Measurements from ENCODE around the gene C11orf42.

C11orf42 gene

DNA sequence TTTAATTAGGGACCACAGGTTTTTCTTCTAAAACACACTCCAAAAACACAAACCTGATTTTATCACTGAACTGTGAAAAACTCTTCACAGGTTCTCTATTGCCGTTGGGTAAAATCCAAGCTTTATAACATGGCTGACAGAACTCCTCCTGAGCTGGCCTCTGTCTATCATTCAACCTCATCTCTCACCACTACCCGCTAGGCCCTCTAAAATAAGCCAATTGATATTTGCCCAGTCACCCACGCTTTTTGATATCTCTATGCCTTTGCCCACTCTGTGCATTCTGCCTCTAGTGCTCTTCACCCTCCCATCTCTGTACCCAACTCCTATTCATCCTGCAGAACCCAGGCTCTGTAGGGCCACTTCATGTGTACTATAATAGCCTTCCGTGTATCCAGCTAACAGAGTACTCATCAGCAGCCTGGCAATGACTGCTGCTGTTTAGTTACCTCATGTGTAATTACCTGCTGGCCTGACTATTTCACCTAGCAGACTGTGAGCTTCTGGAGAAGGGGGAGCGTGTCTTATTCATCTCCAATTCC is 32.5 kb downstream of the C11orf42 start:
- no peak overlapping the region for H3K4me3 ChIP-seq (ENCODE audit: low read depth, low read length)
- no peak for DNase-seq (ENCODE audit: low read depth)
- in situ Hi-C loops (cut with HindIII; ENCODE audit: low sequenced_read_pairs): no loop called here
- no peak for TF ChIP-seq CTCF (IDR thresholded peaks at IDR 0.05; ENCODE audit: low read depth, low read length, missing control alignments)

DNA sequence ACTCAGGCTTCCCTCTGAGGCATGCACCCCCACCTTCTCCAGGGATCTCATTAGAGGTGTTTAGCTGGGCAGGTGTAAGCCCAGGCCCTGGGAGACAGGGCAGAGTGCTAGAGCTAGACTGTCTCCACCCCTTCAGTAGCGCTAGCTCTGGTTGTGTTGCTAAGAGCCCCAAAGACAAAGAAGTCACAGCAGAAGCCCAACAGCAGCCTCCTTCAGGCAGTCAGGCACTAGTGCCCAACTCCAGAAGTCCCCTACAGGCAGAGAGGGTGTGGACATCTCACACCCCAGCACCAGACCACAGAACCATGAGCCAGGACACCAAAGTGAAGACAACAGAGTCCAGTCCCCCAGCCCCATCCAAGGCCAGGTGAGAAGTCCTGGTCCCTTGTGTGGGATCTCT is 33.5 kb downstream of the C11orf42 start, which contains the start of gene CNGA4:
TSS of gene CNGA4 (plus strand) at position 188 of the 400 bp plus-strand sequence. CDS start at position 306, 118 bp downstream.
- DNase-seq (ENCODE audit: low read depth): no peak
- in situ Hi-C loops (cut with HindIII; ENCODE audit: low sequenced_read_pairs): no loop called here
- no peak within 1 kb of the TSS for H3K4me3 ChIP-seq (ENCODE audit: low read depth, low read length)
- TF ChIP-seq CTCF (IDR thresholded peaks at IDR 0.05; ENCODE audit: low read depth, low read length, missing control alignments): no peak

GRCh38 chr11:6240139-6240538 is 34.8 kb downstream of the C11orf42 start:
- TF ChIP-seq CTCF (IDR thresholded peaks at IDR 0.05; ENCODE audit: low read depth, low read length, missing control alignments): no peak
- in situ Hi-C loops (cut with HindIII; ENCODE audit: low sequenced_read_pairs): no loop called here
- DNase-seq (ENCODE audit: low read depth): no peak
- H3K4me3 ChIP-seq (ENCODE audit: low read depth, low read length): no peak overlapping the region

DNA sequence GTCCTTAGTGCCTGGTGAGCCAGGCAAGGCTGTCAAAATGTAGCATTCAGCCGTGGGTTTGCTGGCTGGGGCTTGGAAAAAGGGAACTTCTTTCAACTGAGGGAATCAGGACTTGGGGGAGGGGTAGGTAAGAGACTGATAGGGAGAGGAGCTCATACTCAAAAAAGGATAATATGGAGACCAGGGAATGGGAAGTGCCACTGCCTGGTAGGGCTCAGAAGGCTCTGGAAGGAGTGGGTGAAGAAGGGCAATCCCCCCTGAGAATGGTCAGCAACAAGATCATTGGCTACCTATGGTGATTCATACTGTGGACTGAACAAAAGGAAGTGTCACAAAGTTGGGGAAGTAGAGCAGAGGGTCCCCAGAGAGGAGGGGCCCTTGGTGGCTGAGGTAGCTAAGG is 35.4 kb downstream of the C11orf42 start:
- TF ChIP-seq CTCF (IDR thresholded peaks at IDR 0.05; ENCODE audit: low read depth, low read length, missing control alignments): no peak
- no peak for DNase-seq (ENCODE audit: low read depth)

GRCh38 chr11:6241316-6241715 is 36.0 kb downstream of the C11orf42 start:
- H3K4me3 ChIP-seq (ENCODE audit: low read depth, low read length): no peak overlapping the region
- TF ChIP-seq CTCF (IDR thresholded peaks at IDR 0.05; ENCODE audit: low read depth, low read length, missing control alignments): no peak
- in situ Hi-C loops (cut with HindIII; ENCODE audit: low sequenced_read_pairs): no loop called here
- DNase-seq (ENCODE audit: low read depth): no peak

More for the DNA sequence above, 35.4 kb downstream of the C11orf42 start:
- in situ Hi-C loops (cut with HindIII; ENCODE audit: low sequenced_read_pairs): no loop called here
- no peak overlapping the region for H3K4me3 ChIP-seq (ENCODE audit: low read depth, low read length)

GRCh38 chr11:6245536-6245935 is 40.2 kb downstream of the C11orf42 start:
- in situ Hi-C loops (cut with HindIII; ENCODE audit: low sequenced_read_pairs): no loop called here
- no peak for TF ChIP-seq CTCF (IDR thresholded peaks at IDR 0.05; ENCODE audit: low read depth, low read length, missing control alignments)
- H3K4me3 ChIP-seq (ENCODE audit: low read depth, low read length): no peak overlapping the region
- DNase-seq (ENCODE audit: low read depth): no peak
